ENCODE measurements around the gene CDH8.

The CDH8 gene

GRCh38 chr16:62035115-62036092 lies 834 bp downstream of the CDH8 start:
- Histone ChIP-seq H4K8ac (ENCODE audit: low read depth, low read length) (no peak overlapping the region), H3K4me3 (ENCODE audit: low read length in 2 of 2) (peak overlapping the region; percentile 74 to 88), H3K4me2 (ENCODE audit: insufficient read depth, low read length, poor library complexity, severe bottlenecking) (peak overlapping the region; percentile 67), H3K9me3 (replicated peaks in 1 of 2; ENCODE audit: control insufficient read depth in 2 of 2, insufficient read depth in 1 of 2, low read depth in 1 of 2, low read length in 2 of 2) (no peaks in the 10 kb centered on the region), H3K9ac (ENCODE audit: low read depth, low read length, poor library complexity) (peak overlapping the region; percentile 78), H2BK120ac (ENCODE audit: low read depth, low read length) (no peak overlapping the region), H3K4ac (ENCODE audit: low read length) (no peak overlapping the region), H2BK5ac (ENCODE audit: low read length) (no peak overlapping the region), H3K79me1 (ENCODE audit: low read depth, low read length) (no peaks in the 10 kb centered on the region), H3K27ac (replicated peaks; ENCODE audit: low read length) (peak overlapping the region; percentile 14), H2BK12ac (ENCODE audit: low read length) (no peak overlapping the region), H3K27me3 (ENCODE audit: control insufficient read depth in 3 of 3, insufficient read depth in 3 of 3, low read depth in 1 of 3, low read length in 3 of 3) (no peaks in the 10 kb centered on the region), H3K36me3 (replicated peaks in 1 of 2; ENCODE audit: control insufficient read depth in 2 of 2, insufficient read depth in 2 of 2, low read length in 2 of 2) (no peaks in the 10 kb centered on the region), H3K23ac (ENCODE audit: low read depth, low read length, poor library complexity) (peak overlapping the region; percentile 14), H2AK5ac (ENCODE audit: low read depth, low read length) (no peak overlapping the region), H2BK15ac (ENCODE audit: low read length) (no peak overlapping the region), H3K14ac (ENCODE audit: low read length) (peak overlapping the region; percentile 22), H3K4me1 (ENCODE audit: control insufficient read depth in 2 of 2, insufficient read depth in 1 of 2, low read depth in 1 of 2, low read length in 2 of 2) (peaks cover 6 to 28% of the 10 kb centered on the region in 2 donors), H4K91ac (ENCODE audit: low read depth, low read length, poor library complexity) (no peak overlapping the region), H3K18ac (ENCODE audit: low read length) (peak overlapping the region; percentile 90), H2AFZ (ENCODE audit: low read length) (peak overlapping the region; percentile 94)
- no CpG with 5 or more reads among the region's 65 CpGs for WGBS, 2 donors (ENCODE audit: extremely low coverage in 2 of 2, insufficient read length in 2 of 2, insufficient replicate concordance in 1 of 2)
- peak; percentile 71 for DNase-seq (ENCODE audit: low spot score)

GRCh38 chr16:62034231-62035114 lies 1.8 kb downstream of the CDH8 start:
- no peaks in the 10 kb centered on the region for H3K79me1 ChIP-seq (ENCODE audit: low read depth, low read length)
- H3K4ac ChIP-seq (ENCODE audit: low read length), result no peak overlapping the region
- H3K14ac ChIP-seq (ENCODE audit: low read length), result no peak overlapping the region
- H2AFZ ChIP-seq (ENCODE audit: low read length), result peak overlapping the region; percentile 94
- H3K23ac ChIP-seq (ENCODE audit: low read depth, low read length, poor library complexity), result no peak overlapping the region
- peak overlapping the region; percentile 0 for H3K18ac ChIP-seq (ENCODE audit: low read length)
- no peak overlapping the region for H2BK120ac ChIP-seq (ENCODE audit: low read depth, low read length)
- H2AK5ac ChIP-seq (ENCODE audit: low read depth, low read length), result no peak overlapping the region
- no peak overlapping the region for H4K91ac ChIP-seq (ENCODE audit: low read depth, low read length, poor library complexity)
- no peaks in the 10 kb centered on the region for H3K36me3 ChIP-seq (replicated peaks in 1 of 2; ENCODE audit: control insufficient read depth in 2 of 2, insufficient read depth in 2 of 2, low read length in 2 of 2)
- peak overlapping the region; percentile 67 for H3K4me2 ChIP-seq (ENCODE audit: insufficient read depth, low read length, poor library complexity, severe bottlenecking)
- no peaks in the 10 kb centered on the region for H3K9me3 ChIP-seq (replicated peaks in 1 of 2; ENCODE audit: control insufficient read depth in 2 of 2, insufficient read depth in 1 of 2, low read depth in 1 of 2, low read length in 2 of 2)
- H3K27ac ChIP-seq (replicated peaks; ENCODE audit: low read length), result peak overlapping the region; percentile 14
- peaks cover 6 to 28% of the 10 kb centered on the region in 2 donors for H3K4me1 ChIP-seq (ENCODE audit: control insufficient read depth in 2 of 2, insufficient read depth in 1 of 2, low read depth in 1 of 2, low read length in 2 of 2)
- H4K8ac ChIP-seq (ENCODE audit: low read depth, low read length), result no peak overlapping the region
- DNase-seq (ENCODE audit: low spot score), result peak; percentile 49
- H2BK15ac ChIP-seq (ENCODE audit: low read length), result no peak overlapping the region
- H3K27me3 ChIP-seq (ENCODE audit: control insufficient read depth in 3 of 3, insufficient read depth in 3 of 3, low read depth in 1 of 3, low read length in 3 of 3), result no peaks in the 10 kb centered on the region
- peak overlapping the region; percentile 74 to 88 for H3K4me3 ChIP-seq (ENCODE audit: low read length in 2 of 2)
- H3K9ac ChIP-seq (ENCODE audit: low read depth, low read length, poor library complexity), result peak overlapping the region; percentile 50
- H2BK5ac ChIP-seq (ENCODE audit: low read length), result no peak overlapping the region
- H2BK12ac ChIP-seq (ENCODE audit: low read length), result no peak overlapping the region
- no CpG with 5 or more reads among the region's 32 CpGs for WGBS, 2 donors (ENCODE audit: extremely low coverage in 2 of 2, insufficient read length in 2 of 2, insufficient replicate concordance in 1 of 2)

- no peak overlapping the region for H3K27ac ChIP-seq (replicated peaks; ENCODE audit: low read length)
- H2BK120ac ChIP-seq (ENCODE audit: low read depth, low read length), result no peak overlapping the region
- H3K14ac ChIP-seq (ENCODE audit: low read length), result no peak overlapping the region
- H2BK15ac ChIP-seq (ENCODE audit: low read length), result no peak overlapping the region
- DNase-seq (ENCODE audit: low spot score), result no peak
- WGBS, 2 donors (ENCODE audit: extremely low coverage in 2 of 2, insufficient read length in 2 of 2, insufficient replicate concordance in 1 of 2), result no CpG with 5 or more reads among the region's 1 CpG
- H3K79me1 ChIP-seq (ENCODE audit: low read depth, low read length), result no peaks in the 10 kb centered on the region
- H3K9me3 ChIP-seq (replicated peaks in 1 of 2; ENCODE audit: control insufficient read depth in 2 of 2, insufficient read depth in 1 of 2, low read depth in 1 of 2, low read length in 2 of 2), result no peaks in the 10 kb centered on the region
- no peak overlapping the region for H3K4me3 ChIP-seq (ENCODE audit: low read length in 2 of 2)
- peak overlapping the region; percentile 28 for H3K4me2 ChIP-seq (ENCODE audit: insufficient read depth, low read length, poor library complexity, severe bottlenecking)
- H3K18ac ChIP-seq (ENCODE audit: low read length), result no peak overlapping the region
- H3K36me3 ChIP-seq (replicated peaks in 1 of 2; ENCODE audit: control insufficient read depth in 2 of 2, insufficient read depth in 2 of 2, low read length in 2 of 2), result no peaks in the 10 kb centered on the region
- no peak overlapping the region for H2AK5ac ChIP-seq (ENCODE audit: low read depth, low read length)
- no peak overlapping the region for H4K91ac ChIP-seq (ENCODE audit: low read depth, low read length, poor library complexity)
- no peaks in the 10 kb centered on the region for H3K27me3 ChIP-seq (ENCODE audit: control insufficient read depth in 3 of 3, insufficient read depth in 3 of 3, low read depth in 1 of 3, low read length in 3 of 3)
- H3K4me1 ChIP-seq (ENCODE audit: control insufficient read depth in 2 of 2, insufficient read depth in 1 of 2, low read depth in 1 of 2, low read length in 2 of 2), result peaks cover 3 to 17% of the 10 kb centered on the region in 2 donors
- no peak overlapping the region for H3K4ac ChIP-seq (ENCODE audit: low read length)
- no peak overlapping the region for H3K9ac ChIP-seq (ENCODE audit: low read depth, low read length, poor library complexity)
- no peak overlapping the region for H3K23ac ChIP-seq (ENCODE audit: low read depth, low read length, poor library complexity)
- no peak overlapping the region for H2BK12ac ChIP-seq (ENCODE audit: low read length)
- H4K8ac ChIP-seq (ENCODE audit: low read depth, low read length), result no peak overlapping the region
- no peak overlapping the region for H2AFZ ChIP-seq (ENCODE audit: low read length)
- no peak overlapping the region for H2BK5ac ChIP-seq (ENCODE audit: low read length)
These were observed 3.2 kb downstream of the CDH8 start for GRCh38 chr16:62033065-62033464.
